GM06990 (cell line): ENCODE data around the gene NEK7.

Experiments used
- DNase-seq: peaks from one replicate; pipeline ENCODE4 v3.0.0-alpha.2; 2011; ENCODE audit not compliant: insufficient read length; ENCODE audit errors: extremely low read depth
- H3K27me3 ChIP-seq: replicated peaks from 2 replicates; pipeline ENCODE4 v1.6.0; 2011; ENCODE audit warnings: low read length; ENCODE audit not compliant: control insufficient read depth, insufficient read depth
- H3K36me3 ChIP-seq: 2 replicates; pipeline ENCODE4 v1.5.1; 2011; ENCODE audit warnings: low read length; ENCODE audit not compliant: control insufficient read depth, insufficient read depth
- H3K4me3 ChIP-seq: replicated peaks from 2 replicates; pipeline ENCODE4 v1.5.1; 2011; ENCODE audit warnings: low read depth, mild to moderate bottlenecking, control low read depth, low read length
- TF ChIP-seq, protein P1 (sequence below): IDR thresholded peaks from 2 replicates; pipeline ENCODE4 v1.5.1; 2011; ENCODE audit warnings: low read length, control low read depth, mild to moderate bottlenecking, inconsistent platforms; ENCODE audit not compliant: insufficient read depth, poor library complexity, severe bottlenecking

Gene NEK7

DNA sequence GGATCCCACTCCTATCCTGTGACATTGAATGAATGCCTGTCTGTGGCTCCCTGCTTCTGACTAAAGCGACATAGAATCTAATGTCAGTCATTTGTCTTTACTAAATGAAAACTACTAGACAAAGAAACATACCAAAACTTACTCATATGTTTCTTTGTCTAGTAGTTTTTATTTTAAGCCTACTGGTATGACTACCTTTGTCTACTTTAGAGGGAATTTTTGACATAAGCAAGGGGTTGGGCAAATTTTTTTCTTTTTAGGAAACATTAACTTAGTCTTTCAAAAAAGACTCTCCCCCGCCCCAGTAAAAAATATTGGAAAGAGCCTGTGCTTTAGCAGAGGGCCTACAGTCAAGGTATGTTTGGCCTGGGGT lies 4.9 kb downstream of the NEK7 start:
- Histone ChIP-seq H3K4me3 (no peak overlapping the region), H3K36me3 (no peaks in the 10 kb centered on the region), H3K27me3 (no peaks in the 10 kb centered on the region)
- TF ChIP-seq, protein P1, sequence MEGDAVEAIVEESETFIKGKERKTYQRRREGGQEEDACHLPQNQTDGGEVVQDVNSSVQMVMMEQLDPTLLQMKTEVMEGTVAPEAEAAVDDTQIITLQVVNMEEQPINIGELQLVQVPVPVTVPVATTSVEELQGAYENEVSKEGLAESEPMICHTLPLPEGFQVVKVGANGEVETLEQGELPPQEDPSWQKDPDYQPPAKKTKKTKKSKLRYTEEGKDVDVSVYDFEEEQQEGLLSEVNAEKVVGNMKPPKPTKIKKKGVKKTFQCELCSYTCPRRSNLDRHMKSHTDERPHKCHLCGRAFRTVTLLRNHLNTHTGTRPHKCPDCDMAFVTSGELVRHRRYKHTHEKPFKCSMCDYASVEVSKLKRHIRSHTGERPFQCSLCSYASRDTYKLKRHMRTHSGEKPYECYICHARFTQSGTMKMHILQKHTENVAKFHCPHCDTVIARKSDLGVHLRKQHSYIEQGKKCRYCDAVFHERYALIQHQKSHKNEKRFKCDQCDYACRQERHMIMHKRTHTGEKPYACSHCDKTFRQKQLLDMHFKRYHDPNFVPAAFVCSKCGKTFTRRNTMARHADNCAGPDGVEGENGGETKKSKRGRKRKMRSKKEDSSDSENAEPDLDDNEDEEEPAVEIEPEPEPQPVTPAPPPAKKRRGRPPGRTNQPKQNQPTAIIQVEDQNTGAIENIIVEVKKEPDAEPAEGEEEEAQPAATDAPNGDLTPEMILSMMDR = no peak
- DNase-seq = peak; percentile 17

- no peak overlapping the region for H3K4me3 ChIP-seq
- peak; percentile 35 for DNase-seq
- H3K36me3 ChIP-seq = no peaks in the 10 kb centered on the region
- TF ChIP-seq, protein P1 = no peak
- no peaks in the 10 kb centered on the region for H3K27me3 ChIP-seq
These were observed 5.4 kb downstream of the NEK7 start for GRCh38 chr1:198162091-198162767.

DNA sequence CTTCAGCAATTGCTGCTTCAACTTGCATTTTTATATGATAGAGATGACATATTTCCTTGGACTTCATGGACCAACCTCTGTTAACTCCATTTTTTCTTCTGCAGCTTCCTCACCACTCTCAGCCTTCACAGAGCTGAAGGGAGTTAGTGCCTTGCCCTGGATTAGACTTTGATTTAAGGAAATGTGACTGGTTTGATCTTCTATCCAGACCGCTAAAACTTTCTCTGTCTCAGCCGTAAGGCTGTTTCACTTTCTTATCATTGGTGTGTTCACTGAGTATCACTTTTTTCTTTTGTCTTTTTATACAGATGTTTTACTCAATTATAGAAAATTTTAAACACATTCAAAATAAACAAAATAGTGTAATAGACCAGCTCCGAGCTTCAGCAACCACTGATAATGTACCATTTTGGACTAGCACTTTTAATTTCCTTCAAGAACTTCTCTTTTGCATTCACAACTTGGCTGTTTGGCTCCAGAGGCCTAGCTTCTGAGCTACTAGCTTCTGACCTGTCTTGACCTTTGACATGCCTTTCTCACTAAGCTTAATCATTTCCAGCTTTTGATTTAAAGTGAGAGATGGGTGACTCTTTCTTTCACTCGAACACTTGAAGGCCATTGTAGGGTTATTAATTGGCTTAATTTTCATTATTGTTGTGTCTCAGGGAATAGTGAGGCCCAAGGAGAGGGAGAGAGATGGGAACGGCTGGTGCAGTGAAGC lies 9.3 kb downstream of the NEK7 start:
- no peaks in the 10 kb centered on the region for H3K27me3 ChIP-seq
- DNase-seq = no peak
- no peaks in the 10 kb centered on the region for H3K36me3 ChIP-seq
- TF ChIP-seq, protein P1 = no peak
- peak overlapping the region; percentile 28 for H3K4me3 ChIP-seq

DNA sequence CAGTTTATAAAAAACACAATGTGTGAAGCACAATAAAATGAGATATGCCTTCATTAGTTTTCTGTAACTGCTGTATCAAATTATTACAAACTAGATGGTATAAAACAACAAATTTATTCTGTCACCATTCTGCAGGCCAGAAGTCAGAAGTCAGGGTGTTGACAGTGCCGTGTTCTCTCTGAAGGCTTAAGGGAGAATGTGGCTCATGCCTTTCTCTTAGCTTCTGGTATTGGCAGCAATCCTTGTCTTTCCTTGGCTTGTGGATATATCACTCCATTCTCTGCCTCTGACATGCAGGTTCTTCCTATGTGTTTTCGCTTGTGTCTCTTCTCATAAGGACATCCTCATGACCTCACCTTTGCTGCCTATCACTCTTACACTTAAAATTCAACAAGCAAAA lies 10.1 kb downstream of the NEK7 start:
- Histone ChIP-seq H3K4me3 (no peak overlapping the region), H3K36me3 (no peaks in the 10 kb centered on the region), H3K27me3 (no peaks in the 10 kb centered on the region)
- TF ChIP-seq, protein P1 = no peak
- no peak for DNase-seq

GRCh38 chr1:198167436-198167934 lies 10.7 kb downstream of the NEK7 start:
- peak; percentile 48 for DNase-seq
- Histone ChIP-seq H3K27me3 (no peaks in the 10 kb centered on the region), H3K4me3 (peak overlapping the region; percentile 13; the same call in 1 of the 2 replicates), H3K36me3 (no peaks in the 10 kb centered on the region)
- TF ChIP-seq, protein P1 = no peak
